Thoracic aorta (tissue), 2 donors: ENCODE data around the gene CD48. TPM values are rescaled to one million over a fixed set of nuclear protein-coding genes. Genes with fewer than 3 reads are reported as not detected.

ENCODE experiments used
- ATAC-seq: fragments of 150-250 bp; one replicate; pipeline ENCODE4 v1.8.0; 2017; ENCODE audit warnings: low read depth; ENCODE audit not compliant: insufficient number of reproducible peaks, low FRiP score
- DNase-seq: peaks from one replicate; pipeline ENCODE4 v3.0.0-alpha.2; 2020; ENCODE audit warnings: low spot score
- H3K27ac ChIP-seq, 2 donors: fragments of 200-600 bp; sonication (generic); 1 replicate in 1 of 2; 2 replicates in 1 of 2; pipeline ENCODE4 v1.5.1; 2016; ENCODE audit warnings: mild to moderate bottlenecking in 2 of 2, moderate library complexity in 2 of 2
- H3K27me3 ChIP-seq: fragments of 200-600 bp; sonication (generic); replicated peaks from 2 replicates; pipeline ENCODE4 v1.6.0; 2016; ENCODE audit warnings: mild to moderate bottlenecking; ENCODE audit not compliant: insufficient read depth
- H3K36me3 ChIP-seq: fragments of 200-600 bp; sonication (generic); one replicate; pipeline ENCODE4 v1.5.1; 2016
- H3K4me1 ChIP-seq, 2 donors: fragments of 200-600 bp; sonication (generic); 1 replicate in 1 of 2; 2 replicates in 1 of 2; pipeline versions ENCODE4 v1.5.1 to v1.6.0; 2016; ENCODE audit warnings: low read depth in 2 of 2, mild to moderate bottlenecking in 1 of 2; ENCODE audit not compliant: control insufficient read depth in 1 of 2
- H3K4me3 ChIP-seq: fragments of 200-600 bp; sonication (generic); 2 replicates; pipeline ENCODE4 v1.5.1; 2016; ENCODE audit warnings: mild to moderate bottlenecking
- H3K9me3 ChIP-seq: fragments of 200-600 bp; sonication (generic); 2 replicates; pipeline ENCODE4 v1.5.1; 2016
- CTCF ChIP-seq: fragments of 200-600 bp; sonication (generic); IDR thresholded peaks from one replicate; pipeline ENCODE4 v1.5.1; 2019; ENCODE audit warnings: antibody characterized with exemption
- total RNA-seq, 2 donors: library from RNA; depleted of rRNA; stranded (reverse); fragments of >200 nt; gene quantifications; one replicate each; pipeline versions ENCODE4 v1.1.0 to v1.2.3, GENCODE V29; 2016

The CD48 gene
- total RNA-seq, 2 donors from 2014 or later = 9.0 to 9.9 TPM

DNA sequence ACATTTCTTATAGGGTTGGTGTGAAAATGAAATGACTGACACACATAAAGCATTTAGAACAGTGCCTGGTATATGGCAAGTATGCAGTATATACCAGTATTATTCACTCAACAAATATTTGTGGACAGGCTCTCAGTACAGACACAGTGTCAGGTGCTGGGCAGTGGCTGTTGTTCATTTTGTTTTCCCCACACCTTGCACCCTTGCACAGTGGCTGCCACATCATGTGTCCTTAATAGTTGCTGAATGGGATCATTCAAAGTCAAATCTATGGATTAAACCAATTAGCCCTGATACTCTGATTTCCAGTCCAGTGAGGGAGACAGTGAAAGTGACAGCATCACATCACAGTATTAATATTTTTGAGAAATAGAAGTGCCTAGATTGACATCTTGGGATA is 67.2 kb downstream of the CD48 start:
- Histone ChIP-seq H3K4me3 (no peak overlapping the region), H3K4me1 (no peaks in the 10 kb centered on the region), H3K9me3 (no peaks in the 10 kb centered on the region), H3K36me3 (no peaks in the 10 kb centered on the region), H3K27me3 (no peaks in the 10 kb centered on the region), H3K27ac (no peak overlapping the region)
- ATAC-seq (no peak), DNase-seq (no peak)
- TF ChIP-seq CTCF = no peak

DNA sequence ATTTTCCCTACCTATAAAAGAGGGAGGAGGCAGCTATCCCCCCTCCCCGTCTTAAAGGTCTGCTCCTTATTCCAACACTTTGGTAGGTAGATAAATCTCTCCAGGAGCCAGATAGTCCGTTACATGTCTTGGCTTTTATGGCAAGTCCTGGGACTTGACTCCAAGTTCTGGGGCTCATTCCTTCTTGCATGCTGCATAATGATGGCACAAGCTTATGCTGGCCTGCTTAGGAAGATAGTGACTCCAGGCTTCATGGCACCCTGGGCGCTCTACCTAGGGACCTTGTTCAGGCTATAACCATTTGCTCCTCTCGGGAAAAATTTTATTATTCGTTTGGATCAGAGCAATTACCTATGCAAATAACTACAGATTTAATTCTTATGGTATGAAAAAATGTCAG is 68.5 kb downstream of the CD48 start:
- H3K36me3 ChIP-seq = no peaks in the 10 kb centered on the region
- H3K4me3 ChIP-seq = no peak overlapping the region
- no peaks in the 10 kb centered on the region for H3K27me3 ChIP-seq
- H3K4me1 ChIP-seq = no peaks in the 10 kb centered on the region
- no peak for TF ChIP-seq CTCF
- no peaks in the 10 kb centered on the region for H3K9me3 ChIP-seq
- ATAC-seq (no peak), DNase-seq (no peak)
- no peak overlapping the region for H3K27ac ChIP-seq

- H3K4me1 ChIP-seq = no peaks in the 10 kb centered on the region
- no peaks in the 10 kb centered on the region for H3K36me3 ChIP-seq
- H3K9me3 ChIP-seq = no peaks in the 10 kb centered on the region
- H3K27me3 ChIP-seq = no peaks in the 10 kb centered on the region
- DNase-seq (no peak), ATAC-seq (no peak)
- H3K27ac ChIP-seq = no peak overlapping the region
- no peak for TF ChIP-seq CTCF
- H3K4me3 ChIP-seq = no peak overlapping the region
These were observed 69.4 kb downstream of the CD48 start for GRCh38 chr1:160642281-160642644.

DNA sequence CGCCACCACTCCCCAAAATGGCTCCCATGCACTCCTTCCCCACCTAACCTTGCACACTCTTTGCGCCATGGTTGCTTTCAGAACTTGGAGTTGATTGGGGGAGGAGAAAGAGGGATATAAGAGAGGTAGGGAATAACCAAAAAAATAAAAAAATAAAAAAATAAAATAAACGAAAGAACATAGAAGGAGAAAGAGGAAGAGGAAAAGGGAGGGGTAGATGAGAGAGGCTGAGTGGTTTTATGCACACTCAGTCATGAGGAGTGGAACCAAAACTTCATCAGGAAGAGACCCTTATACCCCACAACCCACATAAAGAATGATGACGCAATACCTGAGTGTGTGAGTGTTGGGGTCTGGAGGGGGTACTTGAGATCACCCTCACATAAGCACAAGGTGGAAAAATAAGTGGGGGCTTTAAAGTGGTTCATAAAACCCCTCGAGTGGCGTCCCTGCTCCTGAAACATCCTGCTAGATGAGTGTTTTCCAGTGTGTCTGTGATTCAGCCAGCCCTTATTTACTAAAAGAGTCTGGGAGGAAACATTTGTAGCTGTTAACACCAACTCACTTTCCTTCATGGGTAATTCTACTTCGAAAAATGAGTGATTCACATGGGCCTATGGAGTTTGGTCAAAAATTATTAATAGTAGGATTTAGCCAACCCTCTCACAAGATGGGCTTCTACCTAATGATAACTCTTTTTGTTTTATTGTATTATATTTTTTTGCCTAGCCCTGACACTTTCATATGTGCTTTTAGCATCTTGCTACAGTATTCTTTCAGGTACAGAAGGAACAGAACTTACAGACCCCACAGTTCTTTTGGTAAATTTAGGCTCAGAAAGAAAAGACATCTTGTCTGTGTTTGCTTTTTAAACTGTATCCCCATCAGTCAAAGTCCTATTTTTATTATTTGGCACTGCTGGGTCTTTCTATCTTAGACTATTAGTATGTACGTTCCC is 70.0 kb downstream of the CD48 start:
- DNase-seq (no peak), ATAC-seq (no peak)
- Histone ChIP-seq H3K27ac (no peak overlapping the region), H3K4me3 (no peak overlapping the region), H3K36me3 (no peaks in the 10 kb centered on the region), H3K9me3 (no peaks in the 10 kb centered on the region), H3K27me3 (no peaks in the 10 kb centered on the region), H3K4me1 (no peaks in the 10 kb centered on the region)
- TF ChIP-seq CTCF = no peak

DNA sequence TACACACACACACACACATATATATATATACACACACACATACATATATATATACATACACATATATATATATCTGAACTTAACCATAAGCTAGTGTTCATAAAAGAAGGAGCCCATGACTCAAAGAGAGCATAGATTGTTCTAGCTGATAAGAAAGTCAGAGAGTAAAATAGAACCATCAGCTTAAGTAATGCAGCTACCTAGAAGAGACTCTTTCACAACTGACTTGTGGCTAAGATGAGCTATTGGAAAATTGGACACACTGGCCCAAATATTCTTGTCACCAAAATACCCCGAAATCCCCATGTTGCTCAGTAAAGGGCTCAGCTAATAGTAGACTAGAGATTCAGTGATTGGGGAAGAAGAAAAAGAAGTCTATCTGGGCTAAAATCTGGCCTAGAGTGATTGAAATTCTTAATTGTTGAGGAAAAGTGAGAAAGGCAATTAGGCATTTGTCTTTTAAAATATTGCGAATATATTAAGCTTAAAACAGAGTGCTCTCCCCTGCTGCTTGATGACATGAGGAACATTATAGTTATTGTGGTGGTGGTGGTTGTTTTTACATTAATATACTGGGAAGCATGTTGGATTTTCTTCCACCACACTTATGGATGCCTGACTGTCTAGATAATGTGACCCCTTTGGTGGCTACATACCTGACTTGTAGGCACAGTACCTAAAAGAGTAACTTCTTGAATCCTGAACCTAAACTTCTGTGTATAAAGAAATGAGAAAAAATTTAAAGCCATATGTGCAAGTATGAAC is 71.1 kb downstream of the CD48 start:
- no peak for DNase-seq
- no peak for ATAC-seq
- H3K4me1 ChIP-seq = no peaks in the 10 kb centered on the region
- H3K27ac ChIP-seq = no peak overlapping the region
- no peaks in the 10 kb centered on the region for H3K9me3 ChIP-seq
- TF ChIP-seq CTCF = no peak
- H3K36me3 ChIP-seq = no peaks in the 10 kb centered on the region
- H3K4me3 ChIP-seq = no peak overlapping the region
- H3K27me3 ChIP-seq = no peaks in the 10 kb centered on the region
